ENCODE measurements around the gene ADGRA1.

ADGRA1 gene

GRCh38 chr10:133076274-133077038, 11.3 kb upstream of the ADGRA1 start:
- no peak for DNase-seq

GRCh38 chr10:133079836-133080682, 7.7 kb upstream of the ADGRA1 start:
- DNase-seq, result no peak

GRCh38 chr10:133080683-133081040, 7.1 kb upstream of the ADGRA1 start:
- no peak for DNase-seq

GRCh38 chr10:133081636-133082035, 6.1 kb upstream of the ADGRA1 start:
- no peak for DNase-seq

- no peak for DNase-seq
These were observed 4.9 kb upstream of the ADGRA1 start for GRCh38 chr10:133082685-133083421.

- no peak for DNase-seq
These were observed 4.2 kb upstream of the ADGRA1 start for GRCh38 chr10:133083422-133084100.

GRCh38 chr10:133084491-133084890, 3.2 kb upstream of the ADGRA1 start:
- no peak for DNase-seq

- no peak for DNase-seq
These were observed 2.2 kb upstream of the ADGRA1 start for GRCh38 chr10:133085251-133086125.

- DNase-seq, result no peak
These were observed 1.5 kb upstream of the ADGRA1 start for GRCh38 chr10:133086247-133086646.

GRCh38 chr10:133087045-133087678, 562 bp upstream of the ADGRA1 start:
- no peak for DNase-seq

- DNase-seq, result no peak
These were observed 643 bp downstream of the ADGRA1 start for GRCh38 chr10:133088179-133088955.

- DNase-seq, result no peak
These were observed 1.5 kb downstream of the ADGRA1 start for GRCh38 chr10:133088956-133089800.

GRCh38 chr10:133090101-133090500, 2.4 kb downstream of the ADGRA1 start:
- DNase-seq, result no peak

- no peak for DNase-seq
These were observed 2.9 kb downstream of the ADGRA1 start for GRCh38 chr10:133090654-133091053.

- no peak for DNase-seq
These were observed 3.6 kb downstream of the ADGRA1 start for GRCh38 chr10:133091316-133091715.

- no peak for DNase-seq
These were observed 5.6 kb downstream of the ADGRA1 start for GRCh38 chr10:133093291-133093690.

- DNase-seq, result no peak
These were observed 6.6 kb downstream of the ADGRA1 start for GRCh38 chr10:133094286-133094685.

GRCh38 chr10:133094866-133095265, 7.1 kb downstream of the ADGRA1 start:
- no peak for DNase-seq

- DNase-seq, result no peak
These were observed 7.9 kb downstream of the ADGRA1 start for GRCh38 chr10:133095586-133095985.
